ENCODE results near the gene RAD51AP1.

- TF ChIP-seq, protein P1, sequence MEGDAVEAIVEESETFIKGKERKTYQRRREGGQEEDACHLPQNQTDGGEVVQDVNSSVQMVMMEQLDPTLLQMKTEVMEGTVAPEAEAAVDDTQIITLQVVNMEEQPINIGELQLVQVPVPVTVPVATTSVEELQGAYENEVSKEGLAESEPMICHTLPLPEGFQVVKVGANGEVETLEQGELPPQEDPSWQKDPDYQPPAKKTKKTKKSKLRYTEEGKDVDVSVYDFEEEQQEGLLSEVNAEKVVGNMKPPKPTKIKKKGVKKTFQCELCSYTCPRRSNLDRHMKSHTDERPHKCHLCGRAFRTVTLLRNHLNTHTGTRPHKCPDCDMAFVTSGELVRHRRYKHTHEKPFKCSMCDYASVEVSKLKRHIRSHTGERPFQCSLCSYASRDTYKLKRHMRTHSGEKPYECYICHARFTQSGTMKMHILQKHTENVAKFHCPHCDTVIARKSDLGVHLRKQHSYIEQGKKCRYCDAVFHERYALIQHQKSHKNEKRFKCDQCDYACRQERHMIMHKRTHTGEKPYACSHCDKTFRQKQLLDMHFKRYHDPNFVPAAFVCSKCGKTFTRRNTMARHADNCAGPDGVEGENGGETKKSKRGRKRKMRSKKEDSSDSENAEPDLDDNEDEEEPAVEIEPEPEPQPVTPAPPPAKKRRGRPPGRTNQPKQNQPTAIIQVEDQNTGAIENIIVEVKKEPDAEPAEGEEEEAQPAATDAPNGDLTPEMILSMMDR (conservative IDR thresholded peaks at IDR 0.05), result no peak
- TF ChIP-seq ZFX (IDR thresholded peaks at IDR 0.05), result no peak
Observed at GRCh38 chr12:4530160-4530559, 8.5 kb upstream of the RAD51AP1 start.

Measured in C4-2B (cell line).